ENCODE data around the gene EIF5A. TPM values are rescaled to one million over a fixed set of nuclear protein-coding genes. Genes with fewer than 3 reads are reported as not detected.

EIF5A gene
- total RNA-seq, 3 donors from 2014 or later (not counting 1 experiment from before 2014, with no cell fraction given) = 483 to 608 (median 492) TPM

DNA sequence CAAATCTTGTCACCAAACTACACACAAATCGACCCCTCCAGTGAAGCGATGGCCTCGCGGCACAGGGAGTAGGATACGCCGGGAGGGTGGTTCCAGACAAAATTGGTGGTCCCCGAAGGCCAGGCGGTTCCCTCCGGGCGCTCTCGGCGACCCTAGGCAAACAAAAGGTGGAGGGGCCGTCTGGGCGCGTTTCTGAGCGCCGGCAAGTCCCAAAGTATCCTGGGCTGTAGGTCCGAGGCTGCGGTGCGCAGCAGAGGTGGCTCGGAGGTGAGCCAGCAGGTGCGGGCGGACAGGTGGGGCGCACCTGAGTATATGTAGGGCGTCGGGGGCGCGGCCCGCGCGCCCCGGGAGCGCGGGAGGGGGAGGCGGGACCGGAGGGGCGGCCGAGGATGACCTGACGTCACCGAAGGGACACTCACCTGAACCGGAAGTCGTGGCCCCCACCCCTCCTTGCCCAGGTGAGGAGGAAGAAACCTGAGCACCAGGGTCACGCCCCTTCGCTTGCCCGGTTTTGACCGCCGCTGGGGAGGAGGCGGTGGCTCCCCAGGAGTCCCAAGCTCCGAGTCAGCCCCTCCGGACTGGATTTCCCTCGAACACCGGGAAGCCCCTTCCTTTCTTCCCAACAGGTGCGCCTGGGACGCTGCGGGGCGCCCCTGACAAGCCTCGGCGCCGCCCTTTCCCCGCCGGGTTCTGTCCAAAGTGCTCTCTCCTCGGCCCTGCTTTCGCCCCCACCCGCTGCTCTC, 45.1 kb upstream of the EIF5A start, which contains the start of gene CLDN7:
Gene CLDN7 (minus strand): TSS at position 287 of the 743 bp plus-strand sequence. CDS start 435 bp downstream, outside the sequence.
- Histone ChIP-seq H3K27ac (ENCODE audit: low read length) (no peak within 1 kb of the TSS), H3K36me3 (ENCODE audit: control insufficient read depth, insufficient read depth, low read length) (peaks cover 11% of the 10 kb centered on the region), H3K4me3 (ENCODE audit: low read length) (peak within 1 kb of the TSS; percentile 42), H3K27me3 (ENCODE audit: control insufficient read depth, insufficient read depth, low read length) (peaks cover 24% of the 10 kb centered on the region), H3K9me3 (ENCODE audit: control insufficient read depth, insufficient read depth, low read length) (no peaks in the 10 kb centered on the region), H3K4me1 (ENCODE audit: control insufficient read depth, insufficient read depth, low read length) (peaks cover 34% of the 10 kb centered on the region)
- H3K4me3 Mint-ChIP-seq = peak within 1 kb of the TSS; percentile 82
- peaks cover 17% of the 10 kb centered on the region in 2 donors for H3K4me1 Mint-ChIP-seq
- no peaks in the 10 kb centered on the region for H3K36me3 Mint-ChIP-seq
- TF ChIP-seq, protein P1, sequence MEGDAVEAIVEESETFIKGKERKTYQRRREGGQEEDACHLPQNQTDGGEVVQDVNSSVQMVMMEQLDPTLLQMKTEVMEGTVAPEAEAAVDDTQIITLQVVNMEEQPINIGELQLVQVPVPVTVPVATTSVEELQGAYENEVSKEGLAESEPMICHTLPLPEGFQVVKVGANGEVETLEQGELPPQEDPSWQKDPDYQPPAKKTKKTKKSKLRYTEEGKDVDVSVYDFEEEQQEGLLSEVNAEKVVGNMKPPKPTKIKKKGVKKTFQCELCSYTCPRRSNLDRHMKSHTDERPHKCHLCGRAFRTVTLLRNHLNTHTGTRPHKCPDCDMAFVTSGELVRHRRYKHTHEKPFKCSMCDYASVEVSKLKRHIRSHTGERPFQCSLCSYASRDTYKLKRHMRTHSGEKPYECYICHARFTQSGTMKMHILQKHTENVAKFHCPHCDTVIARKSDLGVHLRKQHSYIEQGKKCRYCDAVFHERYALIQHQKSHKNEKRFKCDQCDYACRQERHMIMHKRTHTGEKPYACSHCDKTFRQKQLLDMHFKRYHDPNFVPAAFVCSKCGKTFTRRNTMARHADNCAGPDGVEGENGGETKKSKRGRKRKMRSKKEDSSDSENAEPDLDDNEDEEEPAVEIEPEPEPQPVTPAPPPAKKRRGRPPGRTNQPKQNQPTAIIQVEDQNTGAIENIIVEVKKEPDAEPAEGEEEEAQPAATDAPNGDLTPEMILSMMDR (IDR thresholded peaks at IDR 0.05) = no peak
- DNase-seq (peak in 1 of 2 donors; percentile 36), ATAC-seq (no peak)
- intact Hi-C loops (cut with micrococcal nuclease) = no loop called here
- 10% methylated on average over 64 of the region's 64 CpGs for WGBS (ENCODE audit: insufficient coverage)
- no peaks in the 10 kb centered on the region for H3K9me3 Mint-ChIP-seq
- peaks cover 16 to 17% of the 10 kb centered on the region in 2 donors for H3K27me3 Mint-ChIP-seq (ENCODE audit: low read depth in 2 of 2)
- peak within 1 kb of the TSS in 1 of 2 donors; percentile 80 for H3K27ac Mint-ChIP-seq

DNA sequence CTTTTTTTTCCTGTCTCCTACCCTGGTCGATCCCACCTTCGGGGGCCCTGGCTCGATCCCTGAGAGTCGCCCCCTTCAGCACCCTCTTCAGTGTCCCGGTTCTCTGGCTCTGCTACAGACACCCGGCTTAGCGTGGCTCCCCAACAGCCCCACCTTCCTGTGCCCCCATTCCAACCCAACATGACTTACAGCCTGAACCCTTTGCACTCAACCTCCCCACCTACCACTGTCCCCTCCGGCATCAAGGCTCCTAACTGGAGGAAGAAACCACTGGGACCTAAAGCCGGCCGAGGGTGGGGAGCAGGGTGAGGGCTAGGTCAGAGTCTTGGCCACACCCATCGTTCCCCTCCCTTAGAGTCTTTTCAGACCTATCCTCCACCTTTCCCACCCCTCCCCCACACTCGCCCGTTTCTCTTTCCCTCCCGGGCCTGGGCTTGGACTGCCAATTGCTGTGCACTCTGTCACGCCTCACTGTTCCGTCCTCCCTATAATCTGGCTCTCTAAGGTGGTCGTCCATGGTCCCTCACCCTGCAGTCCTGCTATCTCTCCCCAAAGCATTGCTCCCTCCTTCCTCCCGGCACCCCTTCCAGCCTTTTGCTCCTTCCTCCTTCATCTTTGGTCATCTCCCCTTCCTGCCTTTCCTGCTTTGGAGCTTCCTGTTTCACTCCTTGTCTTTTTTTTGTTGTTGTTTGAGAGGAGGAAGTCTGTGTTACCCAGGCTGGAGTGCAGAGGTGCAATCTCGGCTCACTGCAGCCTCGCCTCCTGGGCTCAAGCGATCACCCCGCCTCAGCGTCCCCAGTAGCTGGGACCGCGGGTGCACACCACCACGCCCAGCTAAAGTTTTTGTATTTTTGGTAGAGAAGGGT, 44.3 kb upstream of the EIF5A start:
- TF ChIP-seq, protein P1 (IDR thresholded peaks at IDR 0.05) = no peak
- intact Hi-C loops (cut with micrococcal nuclease) = no loop called here
- no peak overlapping the region for H3K27ac ChIP-seq (ENCODE audit: low read length)
- WGBS (ENCODE audit: insufficient coverage) = 8% methylated on average over 26 of the region's 26 CpGs
- DNase-seq = peak in 1 of 2 donors; percentile 41
- H3K9me3 Mint-ChIP-seq = no peaks in the 10 kb centered on the region
- H3K36me3 Mint-ChIP-seq = no peaks in the 10 kb centered on the region
- no peak overlapping the region for H3K4me3 ChIP-seq (ENCODE audit: low read length)
- H3K9me3 ChIP-seq (ENCODE audit: control insufficient read depth, insufficient read depth, low read length) = no peaks in the 10 kb centered on the region
- H3K27ac Mint-ChIP-seq = peak overlapping the region in 1 of 2 donors; percentile 80
- no peak for ATAC-seq
- H3K36me3 ChIP-seq (ENCODE audit: control insufficient read depth, insufficient read depth, low read length) = peaks cover 10% of the 10 kb centered on the region
- peaks cover 34% of the 10 kb centered on the region for H3K4me1 ChIP-seq (ENCODE audit: control insufficient read depth, insufficient read depth, low read length)
- H3K4me1 Mint-ChIP-seq = peaks cover 17% of the 10 kb centered on the region in 2 donors
- H3K27me3 Mint-ChIP-seq (ENCODE audit: low read depth in 2 of 2) = peaks cover 16 to 17% of the 10 kb centered on the region in 2 donors
- H3K27me3 ChIP-seq (ENCODE audit: control insufficient read depth, insufficient read depth, low read length) = peaks cover 24% of the 10 kb centered on the region
- peak overlapping the region; percentile 82 for H3K4me3 Mint-ChIP-seq

DNA sequence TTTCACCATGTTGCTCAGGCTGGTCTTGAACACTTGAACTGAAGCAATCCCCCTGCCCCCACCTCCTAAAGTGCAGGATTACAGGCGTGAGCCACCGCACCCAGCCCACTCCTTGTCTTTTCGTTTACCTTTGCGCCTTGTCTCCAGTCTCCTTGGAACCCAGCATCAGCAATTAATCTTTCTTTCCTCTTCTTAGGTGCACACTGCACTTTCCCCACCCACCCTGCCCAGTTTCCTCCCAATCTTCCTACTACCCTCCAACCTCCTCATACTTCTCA, 43.7 kb upstream of the EIF5A start:
- no peak overlapping the region for H3K4me3 ChIP-seq (ENCODE audit: low read length)
- H3K9me3 ChIP-seq (ENCODE audit: control insufficient read depth, insufficient read depth, low read length) = no peaks in the 10 kb centered on the region
- H3K27me3 ChIP-seq (ENCODE audit: control insufficient read depth, insufficient read depth, low read length) = peaks cover 24% of the 10 kb centered on the region
- ATAC-seq (no peak), DNase-seq (no peak)
- peaks cover 34% of the 10 kb centered on the region for H3K4me1 ChIP-seq (ENCODE audit: control insufficient read depth, insufficient read depth, low read length)
- TF ChIP-seq, protein P1 (IDR thresholded peaks at IDR 0.05) = no peak
- H3K27ac ChIP-seq (ENCODE audit: low read length) = no peak overlapping the region
- peaks cover 17% of the 10 kb centered on the region in 2 donors for H3K4me1 Mint-ChIP-seq
- peaks cover 16 to 17% of the 10 kb centered on the region in 2 donors for H3K27me3 Mint-ChIP-seq (ENCODE audit: low read depth in 2 of 2)
- H3K36me3 Mint-ChIP-seq = no peaks in the 10 kb centered on the region
- 47% methylated on average over 4 of the region's 4 CpGs for WGBS (ENCODE audit: insufficient coverage)
- intact Hi-C loops (cut with micrococcal nuclease) = no loop called here
- H3K4me3 Mint-ChIP-seq = peak overlapping the region; percentile 82
- peaks cover 9% of the 10 kb centered on the region for H3K36me3 ChIP-seq (ENCODE audit: control insufficient read depth, insufficient read depth, low read length)
- no peak overlapping the region for H3K27ac Mint-ChIP-seq
- H3K9me3 Mint-ChIP-seq = no peaks in the 10 kb centered on the region
